Measurements from ENCODE around the gene TBX15. TPM values are rescaled to one million over a fixed set of nuclear protein-coding genes. Genes with fewer than 3 reads are reported as not detected.

TBX15 gene
- total RNA-seq: 0.64 TPM
- long read RNA-seq, partial matches to known transcripts: 0 of 1 reads
- long read RNA-seq, other reads (novel, unspliced or antisense): 1 of 1 reads

GRCh38 chr1:118988186-118989005 is at the start of gene TBX15:
Gene TBX15 (minus strand): TSS chr1:118988343. CDS start chr1:118987795, 548 bp downstream.
- no peak for DNase-seq
- intact Hi-C loops (cut with micrococcal nuclease): no loop called here
- ATAC-seq: peak; percentile 56

GRCh38 chr1:119034359-119034758 is 46.2 kb upstream of the TBX15 start:
- DNase-seq (no peak), ATAC-seq (no peak)
- intact Hi-C loops (cut with micrococcal nuclease): no loop called here

- intact Hi-C loops (cut with micrococcal nuclease): no loop called here
- no peak for DNase-seq
- no peak for ATAC-seq
These were observed 44.8 kb upstream of the TBX15 start for GRCh38 chr1:119032986-119033385.

GRCh38 chr1:119027759-119028158 is 39.6 kb upstream of the TBX15 start:
- DNase-seq (no peak), ATAC-seq (no peak)
- intact Hi-C loops (cut with micrococcal nuclease): no loop called here

GRCh38 chr1:119026956-119027355 is 38.8 kb upstream of the TBX15 start:
- no peak for ATAC-seq
- no peak for DNase-seq
- intact Hi-C loops (cut with micrococcal nuclease): no loop called here

GRCh38 chr1:119015547-119015946 is 27.4 kb upstream of the TBX15 start:
- ATAC-seq (no peak), DNase-seq (no peak)
- intact Hi-C loops (cut with micrococcal nuclease): no loop called here

- no peak for ATAC-seq
- intact Hi-C loops (cut with micrococcal nuclease): no loop called here
- no peak for DNase-seq
These were observed 24.2 kb upstream of the TBX15 start for GRCh38 chr1:119012383-119012782.

- no peak for DNase-seq
- intact Hi-C loops (cut with micrococcal nuclease): no loop called here
- ATAC-seq: no peak
These were observed 23.6 kb upstream of the TBX15 start for GRCh38 chr1:119011706-119012105.

GRCh38 chr1:119011116-119011515 is 23.0 kb upstream of the TBX15 start:
- DNase-seq (no peak), ATAC-seq (no peak)
- intact Hi-C loops (cut with micrococcal nuclease): no loop called here

- DNase-seq (no peak), ATAC-seq (no peak)
- intact Hi-C loops (cut with micrococcal nuclease): no loop called here
These were observed 22.1 kb upstream of the TBX15 start for GRCh38 chr1:119010201-119010600.

- intact Hi-C loops (cut with micrococcal nuclease): loop anchor here (10.0 kb wide), 1 partner anchor 854 kb away; no protein-coding TSS in a partner anchor
- DNase-seq (no peak), ATAC-seq (no peak)
These were observed 21.1 kb upstream of the TBX15 start for GRCh38 chr1:119009312-119009655.

GRCh38 chr1:119008483-119009311 is 20.6 kb upstream of the TBX15 start:
- intact Hi-C loops (cut with micrococcal nuclease): loop anchor here (10.0 kb wide), 1 partner anchor 854 kb away; no protein-coding TSS in a partner anchor
- ATAC-seq (peak; percentile 82), DNase-seq (no peak)

- DNase-seq (peak; percentile 34), ATAC-seq (peak; percentile 54)
- intact Hi-C loops (cut with micrococcal nuclease): loop anchor here (10.0 kb wide), 1 partner anchor 853 kb away; no protein-coding TSS in a partner anchor
These were observed 19.7 kb upstream of the TBX15 start for GRCh38 chr1:119007670-119008482.

GRCh38 chr1:119007339-119007669 is 19.2 kb upstream of the TBX15 start:
- intact Hi-C loops (cut with micrococcal nuclease): loop anchor here (10.0 kb wide), 1 partner anchor 853 kb away; no protein-coding TSS in a partner anchor
- DNase-seq (no peak), ATAC-seq (no peak)

- intact Hi-C loops (cut with micrococcal nuclease): loop anchor here (10.0 kb wide), 1 partner anchor 852 kb away; no protein-coding TSS in a partner anchor
- DNase-seq: no peak
- no peak for ATAC-seq
These were observed 18.5 kb upstream of the TBX15 start for GRCh38 chr1:119006406-119007279.

GRCh38 chr1:119005724-119006405 is 17.7 kb upstream of the TBX15 start:
- intact Hi-C loops (cut with micrococcal nuclease): loop anchor here (10.0 kb wide), 1 partner anchor 851 kb away; no protein-coding TSS in a partner anchor
- DNase-seq: no peak
- ATAC-seq: no peak

GRCh38 chr1:119004781-119005180 is 16.6 kb upstream of the TBX15 start:
- ATAC-seq: no peak
- no peak for DNase-seq

GRCh38 chr1:119004129-119004527 is 16.0 kb upstream of the TBX15 start:
- intact Hi-C loops (cut with micrococcal nuclease): loop anchor here (10.0 kb wide), 1 partner anchor 849 kb away; no protein-coding TSS in a partner anchor

More at GRCh38 chr1:119004781-119005180, 16.6 kb upstream of the TBX15 start:
- intact Hi-C loops (cut with micrococcal nuclease): loop anchor here (10.0 kb wide), 1 partner anchor 850 kb away; no protein-coding TSS in a partner anchor

More at GRCh38 chr1:119004129-119004527, 16.0 kb upstream of the TBX15 start:
- ATAC-seq (no peak), DNase-seq (no peak)

Data from left ventricle myocardium superior (tissue), 1 donor.